SU-DHL-6 (cell line): Measurements from ENCODE around the gene SLC6A7.

Experiments used
- H2AFZ ChIP-seq: fragments of 200-600 bp; sonication (generic); 2 replicates; pipeline ENCODE4 v1.6.1; 2014; ENCODE audit warnings: low read depth, mild to moderate bottlenecking, moderate library complexity, mixed read lengths, antibody characterized with exemption, low read length; ENCODE audit not compliant: severe bottlenecking
- H3F3A ChIP-seq: fragments of 200-600 bp; shearing (Covaris generic); 2 replicates; pipeline ENCODE4 v1.6.0; 2016; ENCODE audit warnings: antibody characterized with exemption, mild to moderate bottlenecking; ENCODE audit not compliant: insufficient read depth
- H3K27ac ChIP-seq: fragments of 200-600 bp; sonication (generic); 2 replicates; pipeline ENCODE4 v1.5.1; 2016; ENCODE audit warnings: low read depth, mild to moderate bottlenecking, low read length, moderate library complexity, mixed read lengths
- H3K27me3 ChIP-seq: fragments of 200-600 bp; sonication (generic), shearing (Covaris generic); 2 replicates; pipeline ENCODE4 v1.6.0; 2014; ENCODE audit warnings: mild to moderate bottlenecking, low read length
- H3K36me3 ChIP-seq: fragments of 200-600 bp; sonication (generic); 2 replicates; pipeline ENCODE4 v1.6.1; 2014; ENCODE audit warnings: mild to moderate bottlenecking, low read length, mixed read lengths
- H3K4me2 ChIP-seq: fragments of 300-600, 200-600 bp; shearing (Covaris generic), sonication (generic); 2 replicates; pipeline ENCODE4 v1.6.0; 2014; ENCODE audit warnings: low read length, low read depth, mild to moderate bottlenecking; ENCODE audit not compliant: poor library complexity, severe bottlenecking
- H3K4me3 ChIP-seq: fragments of 200-600 bp; sonication (generic); 2 replicates; pipeline ENCODE4 v1.5.1; 2014; ENCODE audit warnings: antibody characterized with exemption, low read length, mild to moderate bottlenecking, mixed read lengths; ENCODE audit not compliant: insufficient read depth, poor library complexity, severe bottlenecking
- H3K79me2 ChIP-seq: fragments of 200-600 bp; sonication (generic); 2 replicates; pipeline ENCODE4 v1.6.1; 2014; ENCODE audit warnings: mild to moderate bottlenecking, low read length, moderate library complexity; ENCODE audit not compliant: insufficient read depth
- H3K9ac ChIP-seq: fragments of 200-600 bp; sonication (generic); 2 replicates; pipeline ENCODE4 v1.7.0; 2014; ENCODE audit warnings: mild to moderate bottlenecking, low read length
- H3K9me2 ChIP-seq: fragments of 200-600 bp; sonication (generic); replicated peaks from 2 replicates; pipeline ENCODE4 v1.6.1; 2014; ENCODE audit warnings: low read length; ENCODE audit not compliant: insufficient read depth
- H3K9me3 ChIP-seq: fragments of 200-600 bp; sonication (generic); 2 replicates; pipeline ENCODE4 v1.6.1; 2014; ENCODE audit warnings: low read length, mixed read lengths; ENCODE audit not compliant: insufficient read depth
- H4K20me1 ChIP-seq: fragments of 200-600 bp; sonication (generic); 2 replicates; pipeline ENCODE4 v1.6.1; 2014; ENCODE audit warnings: low read depth, mild to moderate bottlenecking, antibody characterized with exemption, low read length, moderate library complexity, mixed read lengths
- EZH2phosphoT487 ChIP-seq: fragments of 200-600 bp; sonication (generic), shearing (Covaris generic); conservative IDR thresholded peaks from 2 replicates; pipeline ENCODE4 v1.6.1; 2018; ENCODE audit warnings: mild to moderate bottlenecking, antibody characterized with exemption, low read length, moderate library complexity, mixed read lengths
- TF ChIP-seq, protein P1 (sequence below): fragments of 200-600 bp; sonication (generic); IDR thresholded peaks from one replicate; pipeline ENCODE4 v1.5.1; 2017; ENCODE audit warnings: antibody characterized with exemption, mild to moderate bottlenecking, low read length, moderate library complexity; ENCODE audit not compliant: insufficient read depth, poor library complexity, severe bottlenecking

Gene SLC6A7

DNA sequence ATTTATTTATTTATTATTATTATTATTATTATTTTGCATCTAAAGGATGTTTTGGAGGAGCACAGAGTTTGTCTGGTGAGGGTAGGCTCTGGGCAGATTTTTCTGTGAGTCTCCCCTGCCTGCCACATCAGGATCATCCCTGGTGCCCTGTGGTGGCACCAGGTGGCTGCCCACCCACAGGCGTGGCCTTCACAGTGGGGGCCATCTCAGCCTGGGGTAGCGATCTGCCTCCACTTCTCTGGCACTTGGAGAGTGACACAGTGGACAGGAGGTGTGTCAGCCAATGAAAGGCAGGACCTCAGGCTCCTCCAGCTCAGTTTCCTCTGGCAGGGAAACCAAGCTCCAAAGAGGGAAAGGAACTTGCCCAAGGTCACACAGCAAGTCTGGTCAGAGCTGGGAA, 30.0 kb downstream of the SLC6A7 start:
- H3K36me3 ChIP-seq = no peaks in the 10 kb centered on the region
- H2AFZ ChIP-seq = no peak overlapping the region
- no peaks in the 10 kb centered on the region for H3K9me2 ChIP-seq
- H3K27ac ChIP-seq = no peak overlapping the region
- no peaks in the 10 kb centered on the region for H3F3A ChIP-seq
- H3K4me2 ChIP-seq = no peak overlapping the region
- no peak overlapping the region for H3K9ac ChIP-seq
- no peaks in the 10 kb centered on the region for H3K79me2 ChIP-seq
- TF ChIP-seq, protein P1, sequence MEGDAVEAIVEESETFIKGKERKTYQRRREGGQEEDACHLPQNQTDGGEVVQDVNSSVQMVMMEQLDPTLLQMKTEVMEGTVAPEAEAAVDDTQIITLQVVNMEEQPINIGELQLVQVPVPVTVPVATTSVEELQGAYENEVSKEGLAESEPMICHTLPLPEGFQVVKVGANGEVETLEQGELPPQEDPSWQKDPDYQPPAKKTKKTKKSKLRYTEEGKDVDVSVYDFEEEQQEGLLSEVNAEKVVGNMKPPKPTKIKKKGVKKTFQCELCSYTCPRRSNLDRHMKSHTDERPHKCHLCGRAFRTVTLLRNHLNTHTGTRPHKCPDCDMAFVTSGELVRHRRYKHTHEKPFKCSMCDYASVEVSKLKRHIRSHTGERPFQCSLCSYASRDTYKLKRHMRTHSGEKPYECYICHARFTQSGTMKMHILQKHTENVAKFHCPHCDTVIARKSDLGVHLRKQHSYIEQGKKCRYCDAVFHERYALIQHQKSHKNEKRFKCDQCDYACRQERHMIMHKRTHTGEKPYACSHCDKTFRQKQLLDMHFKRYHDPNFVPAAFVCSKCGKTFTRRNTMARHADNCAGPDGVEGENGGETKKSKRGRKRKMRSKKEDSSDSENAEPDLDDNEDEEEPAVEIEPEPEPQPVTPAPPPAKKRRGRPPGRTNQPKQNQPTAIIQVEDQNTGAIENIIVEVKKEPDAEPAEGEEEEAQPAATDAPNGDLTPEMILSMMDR = no peak
- no peak for TF ChIP-seq EZH2phosphoT487
- no peak overlapping the region for H3K4me3 ChIP-seq
- H4K20me1 ChIP-seq = no peaks in the 10 kb centered on the region
- no peaks in the 10 kb centered on the region for H3K9me3 ChIP-seq
- no peaks in the 10 kb centered on the region for H3K27me3 ChIP-seq

GRCh38 chr5:150221471-150221870, 31.6 kb downstream of the SLC6A7 start:
- Histone ChIP-seq H3F3A (no peaks in the 10 kb centered on the region), H3K4me3 (no peak overlapping the region), H3K9me3 (no peaks in the 10 kb centered on the region), H3K9me2 (no peaks in the 10 kb centered on the region), H2AFZ (no peak overlapping the region), H3K9ac (no peak overlapping the region), H3K4me2 (no peak overlapping the region), H3K27me3 (no peaks in the 10 kb centered on the region), H3K27ac (no peak overlapping the region), H3K36me3 (no peaks in the 10 kb centered on the region), H4K20me1 (no peaks in the 10 kb centered on the region), H3K79me2 (no peaks in the 10 kb centered on the region)
- TF ChIP-seq EZH2phosphoT487 = no peak
- TF ChIP-seq, protein P1 = no peak

DNA sequence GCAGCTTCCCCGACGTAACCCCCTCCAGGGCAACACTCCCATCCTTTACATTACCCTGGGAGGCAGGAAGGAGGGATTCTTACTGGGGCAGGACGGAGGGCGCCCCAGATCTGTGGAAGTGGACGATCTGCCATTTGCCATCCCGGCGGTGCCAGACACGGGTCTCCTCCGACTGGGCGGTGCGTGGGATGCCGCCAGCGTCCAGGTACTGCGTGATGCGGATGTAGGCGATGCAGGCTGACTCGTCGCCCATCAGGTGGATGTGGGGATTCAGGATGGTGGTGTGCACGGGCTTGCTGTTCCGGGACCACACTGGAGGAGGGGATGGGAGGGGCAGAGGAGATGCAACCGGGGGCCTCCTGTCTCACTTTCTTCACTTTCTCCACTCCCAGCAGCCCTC, 33.0 kb downstream of the SLC6A7 start:
- H3F3A ChIP-seq = no peaks in the 10 kb centered on the region
- H3K36me3 ChIP-seq = no peaks in the 10 kb centered on the region
- TF ChIP-seq, protein P1 = no peak
- TF ChIP-seq EZH2phosphoT487 = no peak
- H3K9me2 ChIP-seq = no peaks in the 10 kb centered on the region
- no peaks in the 10 kb centered on the region for H3K9me3 ChIP-seq
- H4K20me1 ChIP-seq = no peaks in the 10 kb centered on the region
- H2AFZ ChIP-seq = no peak overlapping the region
- no peak overlapping the region for H3K9ac ChIP-seq
- H3K27ac ChIP-seq = no peak overlapping the region
- H3K4me2 ChIP-seq = no peak overlapping the region
- H3K4me3 ChIP-seq = no peak overlapping the region
- no peaks in the 10 kb centered on the region for H3K27me3 ChIP-seq
- H3K79me2 ChIP-seq = no peaks in the 10 kb centered on the region

GRCh38 chr5:150223474-150223873, 33.6 kb downstream of the SLC6A7 start:
- H2AFZ ChIP-seq = no peak overlapping the region
- no peaks in the 10 kb centered on the region for H3K79me2 ChIP-seq
- TF ChIP-seq EZH2phosphoT487 = no peak
- TF ChIP-seq, protein P1 = no peak
- no peak overlapping the region for H3K4me3 ChIP-seq
- no peaks in the 10 kb centered on the region for H3K36me3 ChIP-seq
- no peak overlapping the region for H3K9ac ChIP-seq
- no peaks in the 10 kb centered on the region for H3K9me2 ChIP-seq
- H3F3A ChIP-seq = no peaks in the 10 kb centered on the region
- H3K4me2 ChIP-seq = no peak overlapping the region
- H3K9me3 ChIP-seq = no peaks in the 10 kb centered on the region
- no peak overlapping the region for H3K27ac ChIP-seq
- H3K27me3 ChIP-seq = no peaks in the 10 kb centered on the region
- no peaks in the 10 kb centered on the region for H4K20me1 ChIP-seq
